Measurements from ENCODE around the gene SPDYE18.
"Not testable (repeated sequence)": the region's sequence is repeated elsewhere in the genome, so short reads cannot be mapped to it uniquely, and the experiment has no call there.

SPDYE18 gene, protein sequence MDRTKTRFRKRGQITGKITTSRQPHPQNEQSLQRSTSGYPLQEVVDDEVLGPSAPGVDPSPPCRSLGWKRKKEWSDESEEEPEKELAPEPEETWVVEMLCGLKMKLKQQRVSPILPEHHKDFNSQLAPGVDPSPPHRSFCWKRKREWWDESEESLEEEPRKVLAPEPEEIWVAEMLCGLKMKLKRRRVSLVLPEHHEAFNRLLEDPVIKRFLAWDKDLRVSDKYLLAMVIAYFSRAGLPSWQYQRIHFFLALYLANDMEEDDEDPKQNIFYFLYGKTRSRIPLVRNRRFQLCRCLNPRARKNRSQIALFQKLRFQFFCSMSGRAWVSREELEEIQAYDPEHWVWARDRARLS

DNA sequence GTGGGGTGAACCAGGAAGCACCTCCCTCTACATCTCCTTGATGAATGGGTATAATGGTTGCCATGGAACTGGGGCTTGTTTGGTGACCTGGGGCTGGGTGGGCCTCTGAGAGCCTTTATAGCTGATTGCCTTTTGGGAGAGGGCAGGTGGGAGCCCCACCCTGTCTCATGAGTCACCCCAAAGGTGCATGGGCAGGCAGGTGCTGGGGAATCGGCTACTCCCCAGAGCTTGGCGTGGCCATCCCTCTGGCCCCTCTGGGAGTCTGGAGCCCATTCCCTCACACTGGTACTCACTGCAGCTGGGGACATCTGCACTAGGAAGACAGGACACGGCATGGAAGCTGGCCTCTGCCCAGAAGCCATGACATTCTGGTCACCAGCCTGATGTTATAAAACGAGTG, at the start of gene SPDYE18:
Gene SPDYE18, minus strand, starts transcription at position 2 of the 400 bp plus-strand sequence. CDS start 2,046 bp downstream, outside the sequence.
- not testable (repeated sequence) for DNase-seq

DNA sequence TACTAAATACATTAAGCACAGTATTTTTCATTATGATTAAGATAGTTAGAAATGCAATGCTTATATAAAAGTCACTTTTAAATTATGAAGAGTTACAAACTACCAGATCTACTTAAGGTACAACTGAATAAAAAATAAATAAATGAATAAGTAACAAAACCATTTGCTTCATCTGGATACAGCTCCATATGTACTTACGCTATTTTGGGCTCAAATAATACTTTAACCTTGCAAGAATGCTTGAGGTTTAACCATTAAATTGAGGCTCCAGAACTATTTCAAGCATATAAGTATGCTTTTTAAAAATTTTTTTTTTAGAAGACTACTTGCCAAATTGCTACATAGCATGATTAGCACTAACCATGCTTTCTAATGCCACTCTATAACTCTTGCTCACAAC, 46.0 kb upstream of the SPDYE18 start:
- not testable (repeated sequence) for DNase-seq

DNA sequence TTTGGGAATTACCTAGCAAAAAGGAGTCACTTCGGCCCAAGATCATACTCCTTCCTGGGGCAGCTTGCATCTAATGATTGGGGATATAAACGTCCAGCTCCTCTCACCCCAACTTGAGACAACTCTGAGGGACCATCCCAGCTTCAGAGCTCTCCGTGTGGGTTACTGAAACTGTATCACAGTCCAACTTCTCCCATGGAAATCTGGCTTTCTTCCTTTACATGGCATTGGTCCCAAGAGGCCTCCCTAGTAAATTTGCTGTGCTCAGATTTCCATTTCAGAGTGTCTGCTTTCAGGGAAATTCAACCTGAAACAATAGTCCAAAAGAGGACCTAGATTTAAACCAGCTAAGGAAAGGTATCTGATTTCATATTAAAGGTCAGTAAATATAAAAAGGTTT, 45.3 kb upstream of the SPDYE18 start:
- DNase-seq, result not testable (repeated sequence)

DNA sequence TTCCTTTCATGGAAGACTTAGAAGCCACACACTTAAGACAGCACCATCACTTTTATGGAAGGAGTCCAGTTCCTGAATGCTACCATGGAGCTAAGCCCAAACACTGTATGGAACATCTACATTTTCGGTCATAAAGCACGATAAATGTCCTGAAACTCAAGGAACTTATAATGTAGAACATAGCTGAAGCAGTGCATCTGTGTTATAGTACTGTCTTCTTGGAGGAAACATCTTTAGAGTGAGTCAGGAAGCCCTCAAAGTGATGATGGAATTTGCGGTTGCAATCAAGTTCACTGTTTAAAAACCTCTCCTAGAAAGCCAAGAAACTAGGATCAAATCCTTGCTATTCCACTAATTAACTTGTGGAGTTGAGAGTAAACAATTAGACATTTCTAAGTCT, 43.5 kb upstream of the SPDYE18 start:
- DNase-seq, result not testable (repeated sequence)

DNA sequence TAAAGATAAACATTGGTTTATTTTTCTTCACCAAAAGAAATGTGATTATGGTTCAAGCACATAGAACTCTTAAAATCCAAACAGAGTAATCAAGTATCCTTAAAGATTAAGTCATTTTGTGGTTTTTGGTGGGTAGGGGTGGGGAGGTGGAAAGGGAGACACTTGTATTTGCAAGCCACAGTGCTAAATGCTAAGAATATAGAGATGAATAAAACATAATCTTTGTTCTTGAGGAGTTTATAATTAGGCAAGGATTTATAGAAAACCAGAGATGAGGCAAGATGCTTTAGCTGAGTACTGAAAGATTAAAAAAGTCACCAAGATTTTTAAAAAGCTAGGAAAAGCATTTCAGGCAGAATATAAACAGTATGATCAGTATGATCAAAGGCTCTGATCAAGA, 40.3 kb upstream of the SPDYE18 start:
- not testable (repeated sequence) for DNase-seq

DNA sequence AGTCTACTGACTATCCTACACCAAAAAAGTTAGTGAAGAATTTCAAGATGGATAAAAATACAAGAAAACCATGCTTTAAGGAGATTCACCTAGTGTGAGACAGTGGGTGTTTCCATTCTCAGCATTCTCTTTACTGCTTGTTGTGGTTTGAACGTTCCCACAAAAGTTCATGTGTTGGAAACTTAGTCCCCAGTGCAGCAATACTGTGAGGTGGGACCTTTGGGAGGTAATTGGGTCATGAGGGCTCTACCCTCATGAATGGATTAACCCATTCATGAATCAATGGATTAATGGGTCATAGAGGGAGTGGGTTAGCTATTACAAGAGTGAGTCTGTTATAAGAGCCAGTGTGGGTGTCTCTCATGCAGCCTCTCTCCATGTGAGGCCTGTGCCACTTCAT, 38.8 kb upstream of the SPDYE18 start:
- not testable (repeated sequence) for DNase-seq

DNA sequence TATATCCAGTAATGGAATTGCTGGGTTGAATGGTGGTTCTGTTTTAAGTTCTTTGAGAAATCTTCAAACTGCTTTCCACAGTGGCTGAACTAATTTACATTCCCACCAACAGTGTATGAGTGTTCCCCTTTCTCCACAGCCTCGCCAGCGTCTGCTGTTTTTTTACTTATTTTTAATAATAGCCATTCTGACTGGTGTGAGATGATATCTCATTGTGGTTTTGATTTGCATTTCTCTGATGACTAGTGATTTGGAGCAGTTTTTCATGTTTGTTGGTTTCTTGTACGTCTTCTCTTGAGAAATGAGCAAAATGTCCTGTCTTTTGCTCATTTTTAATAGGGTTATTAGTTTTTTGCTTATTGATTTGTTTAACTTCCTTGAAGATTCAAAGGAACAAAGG, 38.1 kb upstream of the SPDYE18 start:
- not testable (repeated sequence) for DNase-seq

DNA sequence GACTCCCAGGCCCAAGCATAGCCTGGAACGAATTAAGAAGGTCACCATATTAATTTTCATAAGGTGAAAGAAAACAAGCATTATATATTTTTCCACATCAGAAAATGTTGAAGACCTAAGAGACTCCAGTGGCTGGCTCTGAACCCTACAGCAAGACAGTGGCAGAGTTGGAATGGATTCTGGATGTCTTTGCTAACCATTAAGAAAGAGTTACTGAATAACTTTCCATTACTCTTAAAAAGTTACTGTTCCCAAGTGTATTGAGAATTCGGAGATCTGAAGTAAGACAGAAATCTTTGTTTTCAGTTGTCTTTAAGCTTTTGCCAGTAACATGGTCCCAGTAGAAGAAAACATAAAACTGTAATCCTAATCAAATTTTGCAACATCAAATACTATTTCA, 29.9 kb upstream of the SPDYE18 start:
- DNase-seq, result not testable (repeated sequence)

DNA sequence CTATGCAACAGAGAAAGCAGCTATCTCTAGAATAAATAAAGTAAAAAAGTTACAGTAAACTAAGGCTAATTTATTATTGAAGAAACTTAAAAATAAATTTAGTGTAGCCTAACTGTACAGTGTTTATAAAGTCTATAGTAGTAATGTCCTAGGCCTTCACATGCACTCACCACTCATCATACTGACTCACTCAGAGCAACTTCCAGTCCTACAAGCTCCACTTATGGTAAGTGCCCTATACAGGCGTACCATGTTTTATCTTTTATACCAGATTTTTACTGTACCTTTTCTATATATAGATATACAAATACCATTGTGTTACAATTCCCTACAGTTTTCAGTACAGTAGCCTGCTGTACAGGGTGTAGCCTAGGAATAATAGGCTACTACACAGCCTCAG, 19.8 kb upstream of the SPDYE18 start:
- DNase-seq, result not testable (repeated sequence)

DNA sequence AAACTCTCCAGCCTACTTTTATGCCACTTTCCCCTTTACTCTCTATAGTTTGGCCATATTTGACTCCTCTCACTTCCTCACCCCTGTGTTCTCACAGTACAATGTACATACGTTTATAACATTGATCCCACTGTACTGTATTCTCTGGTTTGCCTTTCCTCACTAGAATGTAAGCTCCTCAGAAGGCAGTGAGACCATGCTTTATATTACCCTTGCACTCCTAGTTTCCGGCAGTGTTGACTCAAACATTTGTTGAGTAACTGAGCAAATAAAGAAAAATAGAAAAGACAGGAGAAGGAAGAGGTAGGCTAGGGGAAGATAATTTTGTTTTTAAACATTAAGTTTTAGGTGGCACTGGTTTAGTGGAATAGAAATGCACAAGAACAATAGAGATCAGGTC, 17.9 kb upstream of the SPDYE18 start:
- not testable (repeated sequence) for DNase-seq

DNA sequence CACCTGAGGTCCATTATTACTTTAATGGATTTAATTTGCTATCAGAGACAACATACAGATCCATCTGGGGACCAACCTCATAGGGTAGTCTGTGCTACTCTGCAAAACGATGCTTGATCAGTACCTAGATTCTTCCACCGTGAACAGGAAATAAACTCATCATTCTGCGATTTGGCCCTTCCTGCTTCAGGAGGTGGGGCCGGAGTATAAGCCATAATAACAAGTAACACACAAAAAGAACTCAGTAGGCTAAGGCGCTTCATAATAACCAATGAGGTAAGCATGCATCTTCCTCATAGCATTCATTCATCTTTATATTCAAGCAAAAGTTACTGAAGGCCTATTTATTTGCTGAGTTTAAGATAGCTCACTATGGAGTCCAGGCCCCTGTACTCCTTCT, 17.3 kb upstream of the SPDYE18 start:
- DNase-seq, result not testable (repeated sequence)

DNA sequence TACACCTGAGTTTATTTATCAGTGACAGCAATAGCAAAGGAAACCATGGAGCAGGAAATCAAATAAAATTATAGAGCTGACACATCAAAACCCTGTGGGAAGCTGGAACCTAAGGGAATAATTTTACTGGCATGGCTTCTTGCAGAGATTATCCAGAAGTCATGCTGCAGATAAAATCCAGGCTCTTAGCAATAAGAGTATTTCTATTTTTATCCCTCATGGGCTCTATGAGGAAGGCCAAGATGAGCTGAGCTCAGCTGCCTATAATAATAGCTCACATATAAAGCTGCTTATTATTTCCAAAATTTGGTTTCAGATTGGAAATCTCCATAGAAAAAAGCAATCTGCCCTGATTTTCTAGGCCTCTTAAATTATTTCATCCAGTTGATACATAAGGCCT, 16.8 kb upstream of the SPDYE18 start:
- DNase-seq, result not testable (repeated sequence)

DNA sequence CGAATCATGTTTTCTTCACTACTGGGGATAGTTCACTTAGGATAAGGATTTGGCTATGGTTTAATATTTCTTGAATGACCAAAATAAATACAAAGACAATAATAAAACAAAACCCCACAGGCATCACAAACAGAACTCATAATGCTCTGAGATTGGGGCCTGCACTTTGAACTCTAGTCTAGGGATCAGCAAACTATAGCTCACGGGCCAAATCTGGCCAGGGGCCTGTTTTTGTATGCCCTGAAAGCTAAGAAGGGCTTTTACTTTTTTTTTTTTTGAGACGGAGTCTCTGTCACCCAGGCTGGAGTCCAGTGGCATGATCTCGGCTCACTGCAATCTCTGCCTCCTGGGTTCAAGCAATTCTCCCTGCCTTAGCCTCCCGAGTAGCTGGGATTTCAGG, 14.7 kb upstream of the SPDYE18 start:
- DNase-seq, result not testable (repeated sequence)

DNA sequence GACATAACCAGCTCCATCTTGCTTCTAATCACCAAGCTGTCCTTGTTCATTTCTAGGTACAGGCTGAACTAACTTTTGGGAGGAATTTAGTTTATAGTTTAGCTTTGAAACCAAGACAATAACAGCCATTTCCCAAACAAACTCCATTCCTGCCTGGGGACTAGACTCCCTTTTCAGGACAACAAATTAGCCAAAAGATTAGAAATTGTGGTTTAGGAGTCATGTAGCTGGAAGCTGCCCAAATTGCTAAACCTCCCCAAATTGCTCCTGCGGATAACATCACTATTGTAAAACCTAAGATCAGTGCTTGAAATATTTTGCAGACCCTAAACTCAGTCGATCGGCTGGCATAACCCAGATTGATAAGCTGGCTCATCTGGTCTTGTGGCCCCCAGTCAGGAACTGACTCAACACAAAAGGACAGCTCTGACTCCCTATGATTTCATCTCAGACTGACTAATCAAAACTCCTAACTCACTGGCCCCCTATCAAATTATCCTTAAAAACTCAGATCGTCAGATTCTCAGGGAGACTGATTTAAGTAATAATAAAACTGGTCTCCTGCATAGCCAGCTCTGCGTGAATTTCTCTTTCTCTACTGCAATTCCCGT, 12.5 kb upstream of the SPDYE18 start:
- not testable (repeated sequence) for DNase-seq

DNA sequence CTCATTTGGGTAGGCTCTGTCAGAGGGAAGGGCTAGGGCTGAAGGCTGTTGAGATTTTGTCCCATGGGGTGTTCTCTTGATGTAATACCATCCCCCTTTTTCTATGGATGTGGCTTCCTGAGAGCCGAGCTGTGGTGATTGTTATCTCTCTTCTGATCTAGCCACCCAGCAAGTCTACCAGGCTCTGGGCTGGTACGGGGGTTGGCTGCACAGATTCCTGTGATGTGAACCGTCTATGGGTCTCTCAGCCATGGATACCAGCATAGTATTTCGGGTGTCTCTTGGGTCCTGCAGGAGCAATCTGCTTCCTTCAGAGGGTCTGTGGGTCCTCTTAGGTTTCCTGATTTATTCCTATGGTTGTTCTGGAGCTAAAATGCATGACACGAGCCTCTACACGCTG, 8.8 kb upstream of the SPDYE18 start:
- DNase-seq, result not testable (repeated sequence)

DNA sequence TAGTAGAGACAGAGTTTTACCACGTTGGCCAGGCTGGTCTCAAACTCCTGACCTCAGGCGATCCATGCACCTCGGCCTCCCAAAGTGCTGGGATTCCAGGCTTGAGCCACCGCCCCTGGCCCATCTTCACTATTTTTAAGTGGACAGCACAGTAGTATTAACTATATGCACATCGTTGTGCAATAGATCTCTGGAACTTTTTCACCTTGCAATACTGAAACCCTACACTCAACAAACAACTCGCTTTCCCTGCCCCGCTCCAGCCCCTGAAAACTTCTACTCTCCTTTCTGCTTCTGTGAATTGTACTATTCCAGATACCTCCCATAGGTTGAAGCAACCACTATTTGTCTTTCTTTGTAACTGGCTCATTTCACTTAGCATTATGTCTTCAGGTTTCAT, 3.5 kb upstream of the SPDYE18 start:
- not testable (repeated sequence) for DNase-seq

DNA sequence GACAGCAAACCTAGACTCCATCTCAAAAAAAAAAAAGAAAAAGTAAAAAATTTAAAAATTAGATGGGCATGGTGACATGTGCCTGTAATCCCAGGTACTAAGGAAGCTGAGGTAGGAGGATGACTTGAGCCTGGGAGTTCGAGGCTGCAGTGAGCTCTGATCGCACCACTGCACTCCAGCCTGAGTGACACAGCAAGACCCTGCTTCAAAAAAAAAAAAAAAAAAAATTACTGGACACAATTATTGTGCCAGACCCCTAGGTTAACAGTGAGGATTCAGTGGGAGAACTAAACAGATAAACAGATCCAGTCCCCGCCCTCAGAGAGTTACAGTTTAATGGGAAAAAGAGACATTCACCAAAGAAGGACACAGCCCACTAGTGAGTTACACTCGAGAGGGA, 1.4 kb upstream of the SPDYE18 start:
- not testable (repeated sequence) for DNase-seq

DNA sequence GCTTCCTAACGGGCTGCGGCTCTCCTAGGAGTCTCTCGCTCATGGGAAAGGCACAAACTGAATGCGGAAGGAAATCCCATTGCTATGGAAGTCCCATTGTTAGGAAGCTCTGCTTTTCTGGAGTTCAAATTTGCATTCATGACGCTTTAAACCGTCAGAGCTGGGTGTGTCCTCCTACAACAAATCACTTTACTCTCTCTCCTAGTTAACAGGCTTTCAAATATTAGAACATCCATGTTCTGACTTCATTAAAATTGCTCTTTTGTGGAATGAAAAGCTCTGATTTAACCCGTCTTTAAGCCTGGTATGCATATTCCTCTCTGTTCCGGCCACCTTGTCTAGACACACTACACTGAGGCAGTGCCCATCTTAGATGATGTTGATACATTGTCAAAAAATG, 30.1 kb downstream of the SPDYE18 start, which contains the start of gene SPDYE17:
Gene SPDYE17, minus strand, starts transcription at position 101 of the 400 bp plus-strand sequence. CDS start 1,791 bp downstream, outside the sequence.
- not testable (repeated sequence) for DNase-seq

DNA sequence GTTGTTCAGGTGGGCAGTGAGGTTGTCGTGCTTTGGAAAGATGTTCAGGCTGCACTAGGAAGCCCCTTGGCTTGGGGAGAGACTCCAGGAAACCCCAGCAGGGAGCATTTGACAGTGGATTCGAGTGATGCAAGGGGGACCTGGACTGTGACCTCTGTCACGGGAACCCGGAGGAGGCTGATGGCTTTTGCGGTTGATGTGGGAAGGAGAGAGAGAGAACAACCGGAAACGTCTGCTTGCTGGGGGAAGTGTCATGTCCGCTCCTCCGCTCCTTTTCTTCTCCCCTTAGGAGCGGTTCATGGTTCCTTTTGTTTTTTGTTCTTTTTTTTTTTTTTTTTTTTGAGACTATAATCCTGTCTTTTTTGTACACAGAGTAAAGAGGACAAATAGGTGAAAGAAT, 36.0 kb downstream of the SPDYE18 start:
- DNase-seq, result not testable (repeated sequence)

DNA sequence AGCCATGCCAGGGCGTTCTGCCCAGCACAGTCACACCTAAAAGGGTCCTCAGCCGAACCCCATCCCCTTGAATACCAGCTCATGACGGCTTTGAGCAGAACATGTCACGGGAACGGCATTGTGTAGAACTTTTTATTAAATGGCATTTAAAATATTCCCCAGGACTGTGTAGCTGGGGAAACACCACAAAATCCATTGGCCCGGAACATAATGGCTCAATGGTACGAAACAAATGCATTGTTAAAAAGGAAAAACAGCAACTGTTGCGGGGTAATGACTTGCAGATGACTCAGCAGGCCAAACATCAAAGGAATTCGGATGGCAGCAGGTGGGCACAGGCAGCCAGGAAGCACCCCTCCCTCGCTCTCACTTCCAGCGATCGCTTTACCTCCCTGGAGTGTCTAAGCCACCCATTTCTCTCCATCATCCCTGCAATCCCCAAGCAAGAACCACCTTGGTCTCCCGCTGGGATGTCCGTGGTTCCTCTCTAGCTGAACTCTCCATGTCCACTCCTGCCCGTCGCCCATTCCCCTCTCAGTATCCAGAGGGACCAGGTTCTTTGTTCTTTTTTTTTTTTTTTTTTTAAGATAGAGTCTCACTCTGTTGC, 52.2 kb downstream of the SPDYE18 start:
- not testable (repeated sequence) for DNase-seq

DNA sequence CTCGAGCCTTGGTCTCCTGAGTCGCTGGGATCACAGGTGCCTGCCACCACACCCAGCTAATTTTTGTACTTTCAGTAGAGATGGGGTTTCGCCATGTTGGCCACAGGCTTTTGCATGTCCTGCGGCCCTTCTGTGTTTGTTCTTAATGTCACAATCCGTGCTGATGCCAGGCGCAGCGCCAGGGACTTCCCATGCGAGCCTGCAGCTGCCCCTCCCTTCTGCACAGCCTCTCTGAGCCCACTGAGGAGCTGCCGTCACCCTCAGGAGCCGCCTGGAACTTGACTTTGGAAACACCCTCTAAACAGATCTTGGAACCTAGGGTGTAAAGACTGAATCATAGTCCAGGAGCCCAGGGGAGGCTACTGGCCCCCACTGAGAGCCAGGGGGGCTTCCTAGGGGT, 54.4 kb downstream of the SPDYE18 start:
- not testable (repeated sequence) for DNase-seq

DNA sequence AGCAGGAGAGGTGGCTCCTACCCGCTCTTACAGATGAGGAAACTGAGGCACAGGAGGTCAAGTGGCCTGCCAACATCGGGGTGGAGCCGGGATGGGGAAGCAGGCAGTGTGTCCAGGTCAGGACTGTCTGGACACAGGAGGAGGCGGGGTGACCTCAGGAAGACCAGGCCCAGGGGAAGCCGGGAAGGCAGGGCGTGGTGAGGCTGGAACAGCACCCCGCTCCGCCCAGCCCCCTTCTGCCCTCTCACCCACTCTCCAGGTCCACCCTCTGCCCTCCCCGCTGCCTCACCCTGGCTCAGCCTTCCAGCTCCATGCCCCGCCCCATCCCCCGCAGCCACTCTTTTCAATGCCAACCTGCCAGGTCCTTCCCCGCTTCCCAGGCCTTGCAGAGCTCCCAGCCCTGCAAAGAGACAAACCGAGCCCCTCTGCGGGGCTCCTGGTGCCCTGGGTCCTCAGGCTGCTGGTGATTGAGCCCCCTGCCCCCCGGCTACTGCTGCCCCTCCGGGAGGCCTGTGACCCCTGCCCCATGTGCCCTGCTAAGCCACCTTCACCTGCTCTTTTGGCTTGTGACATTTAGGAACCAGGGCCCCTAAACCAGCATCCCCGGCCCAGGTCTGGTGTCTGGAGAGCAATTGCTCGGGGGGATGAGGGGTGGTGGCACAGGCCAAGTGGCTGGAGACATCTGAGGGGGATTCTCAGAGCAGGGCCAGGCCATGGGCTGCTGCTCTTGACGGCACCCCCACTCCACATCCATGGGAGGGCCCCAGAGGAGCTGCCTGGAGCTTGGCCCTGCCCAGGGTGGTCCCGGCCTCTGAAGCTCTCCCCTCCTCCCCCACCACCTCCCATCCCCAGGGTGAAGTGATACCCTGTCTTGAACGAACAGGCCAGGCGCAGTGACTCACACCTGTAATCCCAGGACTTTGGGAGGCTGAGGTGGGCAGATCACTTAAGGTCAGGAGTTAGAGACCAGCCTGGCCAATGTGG, 55.9 kb downstream of the SPDYE18 start:
- DNase-seq, result not testable (repeated sequence)

Data from NCI-H1436 (cell line).